Activated naive CD4-positive, alpha-beta T cell treated with anti-CD3 and anti-CD28 coated beads for 36 hours (primary cell): ENCODE measurements around the gene EGR4. TPM values are rescaled to one million over a fixed set of nuclear protein-coding genes. Genes with fewer than 3 reads are reported as not detected.

Experiments used
- CTCF ChIA-PET: fragments of 350-600 bp; sonication (Branson Sonifier 250); formaldehyde crosslinking; loops from one replicate; lab custom pipeline; 2021; ENCODE audit warnings: antibody characterized with exemption; lab: Charles Lee
- DNase-seq: peaks from one replicate; pipeline ENCODE4 v3.0.0-alpha.2; 2020
- H3K27ac Mint-ChIP-seq: one replicate; pipeline ENCODE4 v1.8.0; 2021; ENCODE audit warnings: mild to moderate bottlenecking, mixed read lengths
- H3K27me3 Mint-ChIP-seq: one replicate; pipeline ENCODE4 v1.8.0; 2021; ENCODE audit warnings: low read depth, mixed read lengths
- H3K36me3 Mint-ChIP-seq: one replicate; pipeline ENCODE4 v1.8.0; 2021; ENCODE audit warnings: low read depth, mixed read lengths
- H3K4me1 Mint-ChIP-seq: one replicate; pipeline ENCODE4 v1.8.0; 2021; ENCODE audit warnings: low read depth, mixed read lengths
- H3K4me3 Mint-ChIP-seq: one replicate; pipeline ENCODE4 v1.8.0; 2021; ENCODE audit warnings: mild to moderate bottlenecking, moderate library complexity, mixed read lengths
- H3K9me3 Mint-ChIP-seq: one replicate; pipeline ENCODE4 v1.8.0; 2021; ENCODE audit warnings: mixed read lengths
- intact Hi-C: fragments of 100-400 bp; cut with micrococcal nuclease; formaldehyde crosslinking; loops from one replicate; pipeline ENCODE4 v1.15.1; 2023
- total RNA-seq, 2 experiments: library from RNA; stranded (reverse); gene quantifications; one replicate each; pipeline ENCODE4 v1.2.3, GENCODE V29; 2021

The EGR4 gene
- total RNA-seq, 2 experiments from 2014 or later = 0.07 to 0.12 TPM

DNA sequence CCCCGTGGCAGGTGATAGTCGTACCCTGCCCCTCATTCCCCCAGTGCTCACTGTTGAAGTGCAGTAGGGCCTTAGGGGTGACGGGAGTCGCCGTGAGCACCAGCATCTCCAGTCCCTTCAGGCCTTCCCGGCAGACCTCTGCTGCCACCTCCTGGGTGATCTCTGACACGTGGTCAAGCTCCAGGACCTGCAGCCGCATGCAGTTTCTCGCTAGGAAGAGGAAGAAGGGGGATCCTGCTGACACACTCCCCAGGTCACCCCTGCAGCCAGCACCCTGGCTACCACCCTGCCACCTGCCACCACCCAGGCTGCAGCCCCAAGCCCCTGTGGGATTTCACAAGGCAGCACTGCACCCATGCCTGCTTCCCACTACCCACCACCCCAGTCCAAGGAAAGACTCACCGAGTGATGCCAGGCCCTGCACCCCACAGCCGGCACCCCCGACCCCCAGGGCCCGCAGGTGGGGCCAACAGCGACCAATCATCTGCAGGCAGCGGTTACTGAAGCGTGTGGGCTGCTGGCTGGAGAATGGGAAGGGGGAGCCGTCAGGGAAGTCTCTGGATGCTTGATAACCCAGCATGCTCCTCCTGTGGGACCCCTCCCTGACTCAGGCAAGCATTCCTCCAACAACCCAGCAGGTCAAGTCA is 32.9 kb downstream of the EGR4 start:
- DNase-seq = peak; percentile 25
- Mint-ChIP-seq H3K36me3 (peaks cover 15% of the 10 kb centered on the region), H3K27me3 (no peaks in the 10 kb centered on the region), H3K9me3 (no peaks in the 10 kb centered on the region), H3K27ac (no peak overlapping the region), H3K4me1 (no peaks in the 10 kb centered on the region), H3K4me3 (no peak overlapping the region)
- intact Hi-C loops = no loop called here
- CTCF ChIA-PET = no interaction called here

DNA sequence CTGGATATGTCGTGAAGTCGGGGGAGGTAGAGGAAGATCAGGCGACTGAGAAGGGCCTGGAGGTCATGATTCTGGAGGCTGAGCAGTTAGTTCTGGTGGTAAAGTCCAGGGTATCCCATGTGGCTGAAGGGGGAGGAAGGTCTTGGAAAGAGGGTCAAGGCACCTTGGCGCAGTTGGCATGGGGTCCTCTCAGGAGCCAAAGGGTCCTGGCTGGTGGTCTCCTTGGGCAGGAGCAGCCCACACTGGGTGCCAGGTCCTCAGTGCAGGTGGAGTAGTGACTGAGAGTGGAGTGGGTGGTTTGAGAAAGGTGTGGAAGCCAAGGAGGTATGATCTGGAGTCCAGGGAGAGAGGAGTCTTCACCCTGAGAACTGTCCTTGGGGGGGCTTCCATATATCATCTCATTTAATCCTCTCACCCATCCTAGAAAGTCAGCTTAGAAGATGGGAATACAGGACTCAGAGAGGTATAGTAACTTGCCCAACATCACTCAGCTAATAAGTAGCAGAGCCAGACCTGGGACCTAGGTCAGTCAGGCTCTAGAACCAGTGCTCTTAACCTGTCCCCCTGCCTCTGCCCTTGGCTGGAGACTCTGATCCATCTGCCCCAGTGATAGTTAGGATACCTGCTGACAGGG is 33.5 kb downstream of the EGR4 start:
- CTCF ChIA-PET = no interaction called here
- Mint-ChIP-seq H3K4me3 (no peak overlapping the region), H3K27me3 (no peaks in the 10 kb centered on the region), H3K4me1 (no peaks in the 10 kb centered on the region), H3K9me3 (no peaks in the 10 kb centered on the region), H3K27ac (no peak overlapping the region), H3K36me3 (peaks cover 15% of the 10 kb centered on the region)
- intact Hi-C loops = no loop called here
- DNase-seq = no peak

DNA sequence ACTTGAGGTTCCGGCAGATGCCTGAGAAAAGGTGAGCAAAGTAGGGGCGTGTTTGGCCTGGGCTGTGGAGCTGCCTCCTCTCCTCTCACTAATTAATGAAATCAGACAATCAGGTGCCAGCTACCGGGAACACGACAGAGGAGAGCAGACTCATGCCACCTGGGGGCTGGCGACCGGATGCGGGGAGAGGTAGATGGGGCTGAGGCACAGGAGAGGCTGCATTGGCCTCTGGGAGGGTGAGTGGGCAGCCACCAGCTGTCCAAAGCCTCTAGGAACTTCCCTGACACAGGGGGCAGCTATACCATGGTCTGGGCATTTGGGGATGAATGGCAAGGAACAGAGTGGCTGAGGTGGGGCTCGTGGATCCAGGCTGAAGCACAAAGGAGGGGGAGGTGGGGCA is 34.1 kb downstream of the EGR4 start:
- intact Hi-C loops = no loop called here
- no peaks in the 10 kb centered on the region for H3K9me3 Mint-ChIP-seq
- peaks cover 15% of the 10 kb centered on the region for H3K36me3 Mint-ChIP-seq
- CTCF ChIA-PET = interaction anchor here (2.2 kb wide), 1 partner anchor 31 kb away, joined by 6 read pairs; no protein-coding TSS in a partner anchor
- H3K27ac Mint-ChIP-seq = no peak overlapping the region
- no peaks in the 10 kb centered on the region for H3K27me3 Mint-ChIP-seq
- H3K4me3 Mint-ChIP-seq = no peak overlapping the region
- no peaks in the 10 kb centered on the region for H3K4me1 Mint-ChIP-seq
- no peak for DNase-seq

DNA sequence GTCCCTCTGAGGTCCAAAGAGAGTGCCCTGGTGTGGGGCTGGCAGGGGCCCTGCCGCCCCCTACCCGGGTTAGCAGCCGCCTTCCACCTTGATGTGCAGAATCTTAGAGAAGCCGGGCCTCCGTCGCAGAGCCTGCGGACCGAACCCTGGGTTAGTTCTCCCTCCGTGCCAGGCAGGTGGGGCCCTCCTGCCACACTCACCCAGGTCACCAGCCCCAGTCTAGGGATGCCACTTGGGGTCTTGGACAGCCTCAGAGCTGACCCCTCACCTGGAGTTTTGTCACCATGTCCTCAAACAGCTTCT is 34.5 kb downstream of the EGR4 start:
- Mint-ChIP-seq H3K4me1 (no peaks in the 10 kb centered on the region), H3K27ac (no peak overlapping the region), H3K4me3 (no peak overlapping the region), H3K27me3 (no peaks in the 10 kb centered on the region), H3K36me3 (peaks cover 11% of the 10 kb centered on the region), H3K9me3 (no peaks in the 10 kb centered on the region)
- DNase-seq = no peak
- intact Hi-C loops = no loop called here
- CTCF ChIA-PET = interaction anchor here (2.2 kb wide), 1 partner anchor 31 kb away, joined by 6 read pairs; no protein-coding TSS in a partner anchor

DNA sequence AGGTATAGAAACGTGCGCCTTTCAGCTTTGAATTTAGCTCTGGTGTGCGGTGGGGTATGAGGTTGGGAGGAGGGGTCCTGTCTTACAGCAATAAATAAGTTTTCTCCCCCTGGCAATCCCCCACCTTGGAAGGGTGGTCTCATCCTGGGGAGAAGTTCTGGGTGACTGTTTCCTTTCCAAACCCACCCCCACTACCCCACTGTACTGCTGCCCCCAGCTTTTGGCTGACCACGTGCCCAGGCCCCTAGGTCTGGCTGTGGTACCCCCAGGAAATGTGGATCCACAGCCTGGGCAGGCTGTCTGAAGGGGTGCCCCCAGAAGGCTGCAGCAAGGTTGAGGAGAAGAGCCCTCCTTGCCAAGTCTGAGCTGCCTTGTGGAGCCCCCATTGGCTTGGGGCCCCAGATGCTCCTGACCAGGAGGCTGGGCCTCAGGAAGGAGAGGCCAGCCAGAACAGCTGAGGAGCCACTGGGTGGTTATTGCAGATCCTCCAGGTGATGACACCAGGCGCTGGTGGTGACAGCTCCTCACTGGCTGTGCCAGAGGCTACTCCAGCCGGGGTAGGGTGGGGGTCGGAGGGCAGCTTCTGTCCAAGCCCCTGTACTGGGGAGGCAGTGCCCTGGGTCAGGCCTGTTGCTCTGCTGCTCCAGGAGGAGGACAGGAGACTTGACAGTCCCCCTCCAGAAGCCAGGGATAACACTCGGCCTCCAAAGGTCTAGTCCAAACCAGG is 35.0 kb downstream of the EGR4 start:
- H3K4me3 Mint-ChIP-seq = no peak overlapping the region
- H3K36me3 Mint-ChIP-seq = peaks cover 8% of the 10 kb centered on the region
- H3K9me3 Mint-ChIP-seq = no peaks in the 10 kb centered on the region
- intact Hi-C loops = no loop called here
- H3K27ac Mint-ChIP-seq = no peak overlapping the region
- DNase-seq = no peak
- no peaks in the 10 kb centered on the region for H3K27me3 Mint-ChIP-seq
- H3K4me1 Mint-ChIP-seq = no peaks in the 10 kb centered on the region
- CTCF ChIA-PET = interaction anchor here (2.2 kb wide), 1 partner anchor 32 kb away, joined by 6 read pairs; no protein-coding TSS in a partner anchor

DNA sequence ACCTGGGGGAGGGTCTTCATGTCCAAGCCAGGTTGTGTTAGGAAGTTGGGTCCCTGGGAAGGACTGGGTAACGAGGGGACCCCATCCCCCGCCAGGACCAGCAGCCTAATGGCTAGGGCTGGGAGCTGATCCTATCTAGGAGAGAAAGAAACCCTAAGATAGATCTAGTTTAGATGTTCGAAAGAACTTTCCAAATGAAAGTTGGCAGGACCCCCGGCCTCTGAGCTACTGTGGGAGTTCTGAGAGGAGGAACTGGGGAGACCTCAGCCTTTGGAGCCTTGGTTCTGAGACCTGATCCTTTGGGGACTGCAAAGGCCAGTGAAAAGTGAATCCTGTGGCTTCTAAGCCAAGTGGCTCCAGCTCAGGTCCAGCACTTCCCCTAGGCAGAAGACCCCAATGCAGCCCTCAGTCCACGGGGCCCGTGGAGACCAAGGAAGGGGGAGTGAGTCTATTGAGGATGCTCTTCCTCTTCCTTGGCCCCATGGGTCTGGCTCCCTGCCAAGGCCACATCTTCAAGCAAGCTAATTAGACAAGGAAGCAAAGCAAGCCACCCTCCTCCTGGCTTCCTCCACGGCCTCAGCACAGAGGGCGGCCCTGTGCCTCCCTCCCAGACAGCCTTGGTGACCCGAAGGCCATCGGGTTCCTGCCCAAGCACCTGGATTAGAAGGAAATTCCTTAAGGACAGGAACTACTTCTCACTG is 35.8 kb downstream of the EGR4 start:
- Mint-ChIP-seq H3K27me3 (no peaks in the 10 kb centered on the region), H3K9me3 (no peaks in the 10 kb centered on the region), H3K36me3 (peaks cover 6% of the 10 kb centered on the region), H3K4me3 (no peak overlapping the region), H3K4me1 (no peaks in the 10 kb centered on the region), H3K27ac (no peak overlapping the region)
- intact Hi-C loops = no loop called here
- peak; percentile 17 for DNase-seq
- CTCF ChIA-PET = interaction anchor here (1.2 to 2.2 kb wide), 2 partner anchors 13 to 32 kb away, joined by 5 to 6 read pairs; no protein-coding TSS in a partner anchor

DNA sequence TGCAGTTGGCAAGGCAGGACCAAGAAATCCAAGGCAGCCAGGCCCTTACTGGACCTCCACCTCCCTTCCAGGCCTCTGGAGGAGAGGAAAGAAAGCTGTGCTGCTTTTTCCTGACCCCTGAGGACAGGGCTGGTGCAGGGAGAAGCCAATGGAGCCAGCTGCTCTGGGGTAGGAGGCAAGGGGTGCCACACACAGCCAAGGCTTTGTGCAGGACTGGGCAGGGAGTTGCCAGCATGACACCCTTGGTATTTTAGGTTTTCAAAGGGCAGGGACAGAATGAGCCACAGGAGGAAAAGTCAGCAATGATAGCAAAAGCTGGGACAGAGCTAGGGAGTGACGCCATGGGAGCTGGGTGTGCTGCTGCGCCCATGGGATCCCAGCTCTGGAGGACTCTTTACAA is 36.3 kb downstream of the EGR4 start:
- CTCF ChIA-PET = interaction anchor here (1.2 kb wide), 1 partner anchor 12 kb away, joined by 5 read pairs; no protein-coding TSS in a partner anchor
- Mint-ChIP-seq H3K27ac (no peak overlapping the region), H3K4me3 (no peak overlapping the region), H3K36me3 (peaks cover 8% of the 10 kb centered on the region), H3K4me1 (no peaks in the 10 kb centered on the region), H3K27me3 (no peaks in the 10 kb centered on the region), H3K9me3 (no peaks in the 10 kb centered on the region)
- DNase-seq = no peak
- intact Hi-C loops = no loop called here

DNA sequence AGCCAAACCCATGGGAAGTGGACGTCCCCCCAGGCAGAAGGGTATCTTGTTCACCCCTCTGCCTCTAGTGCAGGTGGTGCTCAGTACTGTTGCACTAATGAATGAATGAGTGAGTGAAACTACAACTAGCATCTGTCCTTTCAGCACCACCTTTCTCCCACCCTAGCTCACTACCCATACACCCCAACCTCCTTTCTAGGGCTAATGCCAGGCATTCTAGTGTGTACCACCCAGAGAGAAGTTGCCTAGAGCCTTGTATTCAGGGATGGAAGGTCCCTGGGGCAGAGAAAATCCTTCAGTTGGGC is 36.8 kb downstream of the EGR4 start:
- H3K36me3 Mint-ChIP-seq = peaks cover 7% of the 10 kb centered on the region
- no peak for DNase-seq
- CTCF ChIA-PET = interaction anchor here (1.2 kb wide), 1 partner anchor 12 kb away, joined by 5 read pairs; no protein-coding TSS in a partner anchor
- no peaks in the 10 kb centered on the region for H3K9me3 Mint-ChIP-seq
- no peak overlapping the region for H3K27ac Mint-ChIP-seq
- no peak overlapping the region for H3K4me3 Mint-ChIP-seq
- no peaks in the 10 kb centered on the region for H3K4me1 Mint-ChIP-seq
- no peaks in the 10 kb centered on the region for H3K27me3 Mint-ChIP-seq
- intact Hi-C loops = no loop called here

DNA sequence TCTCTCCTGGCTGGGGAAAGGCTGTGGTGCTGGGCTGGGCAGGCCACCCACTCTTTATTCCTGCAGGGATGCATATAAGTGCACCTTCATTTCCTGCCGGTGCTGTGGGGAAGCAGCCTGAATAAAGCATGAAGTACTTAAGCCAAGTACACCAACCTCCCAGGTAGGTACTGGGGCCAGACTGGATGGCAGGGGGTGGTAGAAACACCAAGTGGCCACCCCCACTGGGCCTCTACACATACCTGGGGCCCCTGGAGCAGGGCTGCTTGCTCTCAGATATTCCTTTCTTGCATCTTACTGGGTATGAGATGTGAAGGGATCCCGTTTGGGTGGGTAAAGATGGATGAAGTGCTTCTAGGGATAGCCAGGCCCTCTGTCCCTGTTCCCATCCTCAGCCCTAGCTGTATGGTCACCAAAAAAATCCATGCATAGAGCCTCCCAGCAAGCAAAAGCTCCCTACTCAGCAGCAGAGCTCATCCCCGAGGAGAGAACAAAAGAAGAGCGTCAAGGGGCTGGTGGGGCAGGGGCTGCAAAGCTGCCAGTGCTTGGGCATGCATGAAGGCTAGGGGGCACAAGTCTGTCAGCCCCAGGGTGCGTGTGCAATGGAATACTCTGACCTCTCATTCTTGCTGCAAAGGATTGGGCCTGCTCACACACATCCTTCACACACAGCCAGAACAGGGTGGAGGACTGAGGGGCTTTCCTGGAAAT is 37.3 kb downstream of the EGR4 start:
- peaks cover 6% of the 10 kb centered on the region for H3K36me3 Mint-ChIP-seq
- H3K27ac Mint-ChIP-seq = no peak overlapping the region
- H3K4me1 Mint-ChIP-seq = no peaks in the 10 kb centered on the region
- H3K27me3 Mint-ChIP-seq = no peaks in the 10 kb centered on the region
- DNase-seq = no peak
- CTCF ChIA-PET = no interaction called here
- H3K9me3 Mint-ChIP-seq = no peaks in the 10 kb centered on the region
- intact Hi-C loops = no loop called here
- no peak overlapping the region for H3K4me3 Mint-ChIP-seq

DNA sequence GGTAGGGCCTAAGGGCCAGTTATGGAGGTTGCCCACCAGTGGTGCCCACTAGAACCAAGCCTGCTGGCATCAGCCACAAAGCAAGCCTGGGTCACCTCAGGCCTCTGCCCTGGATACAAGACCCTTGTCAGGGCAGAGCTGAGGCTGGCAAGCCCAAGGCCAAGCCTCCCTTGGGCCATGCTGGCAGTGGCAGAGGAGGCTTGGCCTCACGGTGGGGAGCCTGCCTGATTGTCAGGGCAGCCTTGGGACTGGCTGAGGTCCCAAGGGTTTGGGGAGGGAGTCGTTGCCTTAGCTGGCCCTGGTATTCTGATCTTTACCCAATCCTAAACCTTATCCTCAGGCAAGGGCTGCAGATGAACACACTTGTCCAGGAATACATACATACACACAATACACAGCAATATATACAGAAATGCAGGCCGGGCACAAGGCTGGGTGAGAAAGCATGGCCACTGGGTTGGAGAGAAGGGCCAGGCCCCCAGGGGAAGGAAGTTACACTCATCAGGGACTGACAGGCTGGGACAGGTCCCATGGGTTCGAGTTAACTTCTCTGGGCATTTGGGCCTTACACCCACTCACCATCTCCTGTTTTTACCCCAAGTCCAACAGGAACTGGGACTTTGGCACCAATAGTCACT is 38.2 kb downstream of the EGR4 start:
- H3K4me1 Mint-ChIP-seq = no peaks in the 10 kb centered on the region
- H3K36me3 Mint-ChIP-seq = peaks cover 15% of the 10 kb centered on the region
- no peaks in the 10 kb centered on the region for H3K9me3 Mint-ChIP-seq
- no peak overlapping the region for H3K4me3 Mint-ChIP-seq
- no peak for DNase-seq
- no peak overlapping the region for H3K27ac Mint-ChIP-seq
- CTCF ChIA-PET = interaction anchor here (1.4 kb wide), 1 partner anchor 10 kb away, joined by 4 read pairs; no protein-coding TSS in a partner anchor
- no peaks in the 10 kb centered on the region for H3K27me3 Mint-ChIP-seq
- intact Hi-C loops = no loop called here

DNA sequence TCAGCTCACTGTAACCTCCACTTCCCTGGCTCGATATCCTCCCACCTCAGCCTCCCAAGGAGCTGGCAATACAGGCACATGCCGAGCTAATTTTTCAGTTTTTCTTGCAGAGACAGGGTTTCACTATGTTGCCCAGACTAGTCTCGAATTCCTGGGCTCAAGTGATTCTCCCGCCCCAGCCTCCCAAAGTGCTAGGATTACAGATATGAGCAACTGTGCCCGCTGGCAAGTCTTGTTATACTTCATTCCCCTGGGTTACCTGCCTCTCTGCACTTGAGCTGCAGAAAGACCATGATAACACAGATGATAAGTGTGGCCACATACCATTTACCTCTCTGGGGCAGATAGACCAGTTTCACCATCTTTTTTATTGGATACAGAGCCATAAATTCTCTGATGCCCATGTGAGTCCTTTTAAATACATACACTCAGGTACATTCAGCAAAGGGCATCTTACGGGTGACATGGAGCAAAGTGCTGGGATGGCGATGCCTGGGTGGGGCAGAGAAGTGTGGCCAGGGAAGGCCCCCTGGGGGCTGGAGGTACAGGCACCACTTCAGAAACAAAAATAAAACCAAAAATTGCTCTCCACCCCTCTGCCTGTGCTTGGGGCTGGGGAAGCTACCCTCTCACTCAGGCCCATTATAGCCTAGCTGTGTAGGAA is 38.9 kb downstream of the EGR4 start:
- CTCF ChIA-PET = interaction anchor here (0.6 to 1.4 kb wide), 2 partner anchors 10 to 55 kb away, joined by 3 to 4 read pairs; no protein-coding TSS in a partner anchor
- H3K9me3 Mint-ChIP-seq = no peaks in the 10 kb centered on the region
- H3K36me3 Mint-ChIP-seq = peaks cover 18% of the 10 kb centered on the region
- no peaks in the 10 kb centered on the region for H3K4me1 Mint-ChIP-seq
- no peaks in the 10 kb centered on the region for H3K27me3 Mint-ChIP-seq
- DNase-seq = no peak
- no peak overlapping the region for H3K4me3 Mint-ChIP-seq
- peak overlapping the region; percentile 30 for H3K27ac Mint-ChIP-seq
- intact Hi-C loops = no loop called here
